NCI-H2227 (cell line): Measurements from ENCODE around the gene PCBP3.
A peak's percentile ranks its signal among the peaks of the same experiment; 100 is the strongest.

Experiments used
- DNase-seq: peaks from one replicate; lab custom pipeline; 2025; ENCODE audit not compliant: unreplicated experiment; lab: John Stamatoyannopoulos, UW

The PCBP3 gene

GRCh38 chr21:45919593-45919992 is 276.1 kb downstream of the PCBP3 start:
- DNase-seq, result no peak

DNA sequence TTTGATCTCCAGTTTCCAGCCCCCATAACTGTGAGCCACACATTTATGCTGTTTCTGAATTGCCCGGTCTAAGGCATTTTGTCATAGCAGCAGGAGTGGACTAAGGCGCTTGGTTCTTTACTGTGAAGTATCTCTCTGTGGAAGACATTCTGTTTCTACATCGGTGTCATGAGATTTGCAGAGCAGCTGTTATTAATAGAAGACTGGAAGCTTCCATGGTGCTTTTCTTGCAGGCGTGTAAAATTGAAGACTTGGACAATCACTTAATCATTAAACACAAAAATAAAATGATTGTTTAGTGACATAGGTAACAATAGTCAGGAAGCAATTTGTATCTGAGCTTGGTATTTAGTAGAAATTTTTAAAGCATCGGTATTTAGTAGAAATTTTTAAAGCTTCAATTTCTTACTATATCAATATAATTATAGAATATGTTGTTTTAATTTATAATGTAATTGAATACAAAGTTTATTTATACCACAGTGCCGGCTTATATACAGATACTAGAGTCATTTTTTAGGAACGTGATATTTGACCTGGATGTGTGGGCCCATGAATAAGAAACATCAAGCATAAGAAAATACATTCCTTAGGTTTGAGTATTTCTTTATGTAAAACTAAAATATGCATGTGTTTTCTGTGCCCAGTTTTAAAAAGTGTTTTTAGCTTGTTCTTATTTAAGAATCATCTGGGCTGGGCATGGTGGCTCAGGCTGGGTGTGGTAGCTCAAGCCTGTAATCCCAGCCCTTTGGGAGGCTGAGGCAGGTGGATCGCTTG is 277.5 kb downstream of the PCBP3 start:
- no peak for DNase-seq

DNA sequence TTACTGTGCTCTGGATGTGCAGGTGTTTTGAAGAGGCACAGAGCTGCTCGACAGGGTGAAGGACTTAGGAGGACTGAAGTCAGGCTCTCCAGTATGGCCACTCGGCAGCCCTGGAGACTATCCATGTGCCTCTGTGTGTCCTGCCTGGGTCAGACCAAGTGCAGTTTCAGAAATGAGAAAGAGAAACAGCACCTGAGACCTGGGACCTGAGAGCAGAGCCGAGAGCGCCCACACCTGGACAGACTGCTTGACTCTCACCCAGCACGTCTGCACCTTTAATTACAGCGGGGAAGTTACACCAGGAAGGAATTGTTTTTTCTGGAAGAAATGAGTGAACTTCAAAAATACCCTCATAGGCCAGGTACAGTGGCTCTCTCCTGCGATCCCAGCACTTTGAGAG is 278.4 kb downstream of the PCBP3 start:
- DNase-seq, result no peak

DNA sequence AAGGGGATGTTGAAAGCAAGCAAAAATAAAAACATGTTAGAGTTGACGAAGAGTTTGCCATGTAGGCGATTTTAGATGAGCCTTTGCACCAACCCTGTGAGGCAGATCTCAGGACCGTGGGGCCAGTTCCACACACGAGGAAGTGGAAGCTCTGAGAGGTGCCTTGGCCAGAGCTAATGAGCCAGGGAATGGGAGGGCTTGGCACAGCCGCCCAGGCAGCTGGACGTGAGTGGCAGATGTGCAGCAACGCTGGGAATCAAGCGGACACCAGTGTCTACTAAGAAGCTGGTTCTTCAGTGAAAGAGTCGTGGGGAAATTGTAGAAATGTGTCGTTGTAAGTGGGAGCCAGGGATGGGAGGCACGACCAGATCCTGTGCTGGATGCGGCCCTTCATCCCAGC is 279.1 kb downstream of the PCBP3 start:
- DNase-seq, result no peak

GRCh38 chr21:45923146-45923545 is 279.6 kb downstream of the PCBP3 start:
- no peak for DNase-seq

- no peak for DNase-seq
These were observed 282.8 kb downstream of the PCBP3 start for GRCh38 chr21:45926281-45926680.

- DNase-seq, result no peak
These were observed 283.5 kb downstream of the PCBP3 start for GRCh38 chr21:45927032-45927431.

DNA sequence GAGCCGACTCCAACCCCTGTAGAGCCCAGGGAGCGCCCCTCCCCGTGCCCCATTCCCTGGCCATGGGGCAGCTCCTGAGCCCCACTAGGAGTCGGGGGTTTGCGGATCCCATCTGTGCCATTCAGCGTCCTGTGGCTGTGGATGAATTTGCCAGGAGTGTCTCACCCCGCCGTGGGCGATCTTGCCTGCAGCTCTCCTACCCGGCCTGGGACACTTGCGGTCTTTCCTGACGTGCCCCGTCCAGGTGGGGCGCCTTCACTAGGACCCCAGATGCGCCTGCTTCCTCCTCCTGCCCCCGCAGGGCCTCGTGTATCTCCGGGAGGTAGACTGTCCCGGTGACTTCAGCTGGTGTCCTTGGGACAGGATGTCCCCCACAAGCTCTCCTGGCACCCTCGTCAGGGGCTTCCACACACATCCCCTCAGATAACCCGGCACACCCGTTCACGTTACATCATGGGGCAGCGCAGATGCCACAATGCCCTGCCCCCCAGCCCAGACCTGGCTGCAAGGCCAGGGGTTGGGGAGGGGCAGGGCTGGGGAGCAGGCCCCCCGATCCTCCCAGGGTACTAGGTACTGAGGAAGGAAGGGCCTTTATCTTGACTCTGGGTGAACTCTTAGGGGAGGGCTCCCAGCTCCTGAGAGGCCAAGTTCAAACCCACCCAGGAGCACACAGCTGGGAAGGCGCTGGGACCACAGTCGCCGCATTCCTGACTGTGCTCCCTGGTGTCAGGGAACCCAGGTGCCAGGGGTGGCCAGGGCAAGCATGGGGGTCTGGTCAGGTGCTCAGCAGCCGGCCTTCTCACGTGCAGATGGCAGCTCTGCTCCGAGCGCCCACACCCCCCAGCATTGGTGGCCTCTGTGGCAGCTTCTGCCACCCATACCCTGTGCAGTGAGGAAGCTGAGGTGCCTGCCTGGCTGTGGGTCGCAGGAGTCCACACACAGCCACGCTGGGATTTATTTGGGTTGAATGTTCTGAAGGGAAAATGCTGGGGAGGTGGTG is 284.6 kb downstream of the PCBP3 start:
- DNase-seq, result no peak

DNA sequence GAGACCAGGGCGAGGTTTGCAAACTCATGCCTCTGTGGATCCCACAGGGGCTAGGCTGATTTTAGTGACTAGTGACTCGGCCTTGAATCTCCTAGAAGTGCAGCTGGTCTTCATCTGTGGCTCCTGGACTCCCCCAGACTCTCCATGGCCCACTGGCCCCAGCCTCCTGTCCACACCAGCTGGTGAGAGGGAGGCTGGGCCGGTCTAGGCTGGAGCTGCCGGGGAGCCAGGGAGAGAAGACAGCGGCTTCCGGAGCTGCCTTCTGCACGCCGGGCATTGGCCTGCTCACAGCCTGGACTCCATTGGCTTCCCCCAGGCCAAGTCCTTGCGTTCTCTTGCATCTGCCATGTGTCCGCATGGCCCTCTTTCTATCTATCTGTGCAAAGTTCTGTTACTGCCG is 285.9 kb downstream of the PCBP3 start:
- DNase-seq, result no peak

DNA sequence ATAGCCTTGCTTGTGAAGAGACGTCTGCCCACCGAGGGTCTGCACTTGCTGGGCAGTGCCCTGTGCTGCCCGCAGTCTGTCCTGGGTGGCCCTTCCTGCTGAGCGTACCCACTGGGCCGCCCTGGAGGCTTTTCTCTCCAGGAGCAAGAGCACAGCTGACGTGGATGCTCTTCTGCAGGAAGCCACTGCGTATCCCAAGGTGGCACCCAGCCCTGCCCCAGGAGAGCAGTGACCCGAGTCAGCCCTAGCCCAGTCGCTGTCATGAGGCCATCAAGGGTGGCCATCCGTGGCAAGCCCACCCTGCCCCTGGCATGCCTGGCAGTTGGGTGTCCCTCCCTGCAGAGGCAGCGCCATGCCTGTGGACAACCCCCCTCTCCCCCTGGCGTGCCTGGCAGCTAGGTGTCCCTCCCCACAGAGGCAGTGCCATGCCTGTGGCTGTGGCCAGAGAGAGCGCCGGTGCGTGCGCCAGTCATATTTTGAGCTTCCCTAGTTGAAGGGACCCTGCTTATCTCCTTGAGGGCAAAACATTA is 286.8 kb downstream of the PCBP3 start:
- no peak for DNase-seq

GRCh38 chr21:45930792-45931191 is 287.3 kb downstream of the PCBP3 start:
- DNase-seq, result no peak

- no peak for DNase-seq
These were observed 288.0 kb downstream of the PCBP3 start for GRCh38 chr21:45931397-45931969.

- DNase-seq, result no peak
These were observed 289.5 kb downstream of the PCBP3 start for GRCh38 chr21:45932922-45933502.

DNA sequence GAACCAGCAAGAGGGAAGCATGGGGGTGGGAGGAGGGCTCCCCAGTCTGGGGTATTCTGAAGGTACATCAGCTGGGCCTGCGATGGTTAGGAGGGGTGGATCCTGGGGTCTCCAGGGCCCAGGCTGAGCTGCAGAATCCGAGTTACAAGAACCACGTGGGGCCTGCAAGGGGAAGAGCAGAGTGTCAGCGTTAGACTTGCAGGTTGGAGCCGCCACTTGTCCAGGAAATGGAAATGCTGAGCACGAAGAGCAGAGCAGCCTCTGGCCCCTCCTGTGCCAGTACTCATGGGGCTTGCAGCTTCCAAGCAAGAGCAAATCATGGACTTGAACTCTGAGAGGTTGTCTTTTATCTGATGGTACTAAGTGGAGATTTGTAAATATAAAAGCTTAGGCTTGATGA is 290.6 kb downstream of the PCBP3 start:
- no peak for DNase-seq

DNA sequence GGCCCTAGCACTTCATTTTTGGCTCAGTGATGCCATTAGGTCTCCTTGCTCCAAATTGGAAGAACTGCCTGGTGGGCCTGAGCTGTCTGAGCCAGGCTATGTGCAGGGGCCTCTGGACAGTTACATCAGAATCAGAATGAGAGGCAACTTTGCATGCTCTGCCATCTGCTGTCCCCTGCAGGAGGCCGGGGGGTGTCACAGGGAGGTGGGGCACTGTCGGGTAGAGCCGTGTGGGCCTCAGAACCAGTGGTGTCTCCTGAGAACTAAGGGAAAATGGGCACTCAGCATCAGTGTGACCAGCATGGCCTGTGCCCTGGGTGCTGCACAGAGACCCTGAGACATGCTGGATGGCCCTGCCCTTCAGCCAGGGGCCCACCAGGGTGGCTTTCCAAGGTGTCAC is 291.0 kb downstream of the PCBP3 start:
- no peak for DNase-seq

- peak; percentile 58 for DNase-seq
These were observed 292.1 kb downstream of the PCBP3 start for GRCh38 chr21:45935628-45936027.

GRCh38 chr21:45937721-45938452 is 294.4 kb downstream of the PCBP3 start:
- no peak for DNase-seq

DNA sequence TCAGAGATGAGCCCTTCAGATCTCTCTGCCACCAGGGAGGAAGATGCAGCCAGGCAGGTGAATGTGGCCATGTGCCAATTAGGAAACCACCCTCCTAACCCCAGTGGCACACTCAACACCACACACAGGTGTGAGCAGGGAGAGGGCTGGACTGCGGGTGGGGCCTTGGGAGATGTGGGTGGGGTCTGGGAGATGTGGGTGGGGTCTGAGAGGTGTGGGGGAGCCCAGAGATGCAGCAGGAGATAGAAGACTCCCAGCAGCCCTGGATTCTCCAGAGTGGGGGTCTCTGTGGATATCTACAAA is 294.9 kb downstream of the PCBP3 start:
- no peak for DNase-seq

GRCh38 chr21:45938811-45939520 is 295.4 kb downstream of the PCBP3 start:
- no peak for DNase-seq

- no peak for DNase-seq
These were observed 296.1 kb downstream of the PCBP3 start for GRCh38 chr21:45939521-45940045.
